HG02884 (cell line): Measurements from ENCODE around the gene FLNB.
"Not testable (repeated sequence)": the region's sequence is repeated elsewhere in the genome, so short reads cannot be mapped to it uniquely, and the experiment has no call there.

Source experiments
- ATAC-seq: cut with Tn5 transposase; IDR thresholded peaks from one replicate; pipeline ENCODE4 v1.9.1; 2021; ENCODE audit warnings: mild to moderate bottlenecking, moderate library complexity; ENCODE audit not compliant: unreplicated experiment

Gene FLNB

GRCh38 chr3:57981483-57982087 is 26.6 kb upstream of the FLNB start:
- ATAC-seq, result no peak

GRCh38 chr3:57982561-57983243 is 25.5 kb upstream of the FLNB start:
- ATAC-seq, result no peak

GRCh38 chr3:57983734-57984518 is 24.3 kb upstream of the FLNB start:
- ATAC-seq, result peak; percentile 94

GRCh38 chr3:57985176-57985983 is 22.8 kb upstream of the FLNB start:
- no peak for ATAC-seq

GRCh38 chr3:57985984-57986246 is 22.3 kb upstream of the FLNB start:
- ATAC-seq, result no peak

- ATAC-seq, result no peak
Observed at GRCh38 chr3:57986261-57986660, 22.0 kb upstream of the FLNB start.

GRCh38 chr3:57989198-57989597 is 19.0 kb upstream of the FLNB start:
- ATAC-seq, result not testable (repeated sequence)

- ATAC-seq, result no peak
Observed at GRCh38 chr3:57989646-57990045, 18.6 kb upstream of the FLNB start.

GRCh38 chr3:57992452-57993213 is 15.6 kb upstream of the FLNB start:
- ATAC-seq, result no peak

- ATAC-seq, result peak; percentile 76
Observed at GRCh38 chr3:57998366-57999283, 9.6 kb upstream of the FLNB start.

- no peak for ATAC-seq
Observed at GRCh38 chr3:57999417-58000115, 8.7 kb upstream of the FLNB start.

GRCh38 chr3:58000306-58001085 is 7.7 kb upstream of the FLNB start:
- no peak for ATAC-seq

- ATAC-seq, result no peak
Observed at GRCh38 chr3:58001086-58001467, 7.1 kb upstream of the FLNB start.

GRCh38 chr3:58001979-58002378 is 6.2 kb upstream of the FLNB start:
- ATAC-seq, result no peak

GRCh38 chr3:58003093-58003492 is 5.1 kb upstream of the FLNB start:
- no peak for ATAC-seq

GRCh38 chr3:58004973-58005372 is 3.2 kb upstream of the FLNB start:
- ATAC-seq, result no peak

- ATAC-seq, result no peak
Observed at GRCh38 chr3:58005669-58006068, 2.6 kb upstream of the FLNB start.

GRCh38 chr3:58006661-58007060 is 1.6 kb upstream of the FLNB start:
- ATAC-seq, result no peak
